ENCODE results near the gene TMEM115. TPM values are rescaled to one million over a fixed set of nuclear protein-coding genes. Genes with fewer than 3 reads are reported as not detected.

The TMEM115 gene
- total RNA-seq, 2 donors from 2014 or later, result 73.0 to 76.7 TPM

- WGBS, result 31% methylated on average over 31 of the region's 31 CpGs
- Histone ChIP-seq H3K9me3 (no peaks in the 10 kb centered on the region), H3K4me1 (replicated peaks) (peaks cover 26% of the 10 kb centered on the region), H3K4me3 (peak within 1 kb of the TSS; percentile 48 to 68), H3K27me3 (replicated peaks; ENCODE audit: insufficient read depth) (no peaks in the 10 kb centered on the region), H3K36me3 (no peaks in the 10 kb centered on the region), H3K27ac (peak within 1 kb of the TSS; percentile 88 to 95)
- no peak for TF ChIP-seq POLR2AphosphoS5 (IDR thresholded peaks at IDR 0.05)
- TF ChIP-seq CTCF (IDR thresholded peaks at IDR 0.05), result no peak
- no peak for TF ChIP-seq POLR2A (IDR thresholded peaks at IDR 0.05)
- intact Hi-C loops (cut with DNase I), result loop anchor here (2.0 to 5.0 kb wide), 2 partner anchors 62 to 85 kb away; partner anchors contain the start of gene GNAI2
- DNase-seq (ENCODE audit: low spot score), result no peak
Measured at GRCh38 chr3:50322386-50323091, 36.8 kb downstream of the TMEM115 start, which contains the start of gene HYAL2. Gene HYAL2, minus strand, starts transcription at chr3:50322745. Its CDS starts 2,256 bp downstream, at chr3:50320489.

GRCh38 chr3:50322115-50322385, 37.3 kb downstream of the TMEM115 start:
- Histone ChIP-seq H3K4me1 (replicated peaks) (peaks cover 26% of the 10 kb centered on the region), H3K9me3 (no peaks in the 10 kb centered on the region), H3K27ac (peak overlapping the region; percentile 88 to 95), H3K36me3 (no peaks in the 10 kb centered on the region), H3K27me3 (replicated peaks; ENCODE audit: insufficient read depth) (no peaks in the 10 kb centered on the region), H3K4me3 (peak overlapping the region; percentile 48 to 68)
- WGBS, result 20% methylated on average over 9 of the region's 14 CpGs
- DNase-seq (ENCODE audit: low spot score), result no peak
- TF ChIP-seq CTCF (IDR thresholded peaks at IDR 0.05) (no peak), POLR2A (IDR thresholded peaks at IDR 0.05) (no peak), POLR2AphosphoS5 (IDR thresholded peaks at IDR 0.05) (no peak)
- intact Hi-C loops (cut with DNase I), result loop anchor here (2.0 to 5.0 kb wide), 2 partner anchors 61 to 85 kb away; partner anchors contain the start of gene GNAI2

GRCh38 chr3:50321336-50322114, 37.8 kb downstream of the TMEM115 start:
- Histone ChIP-seq H3K4me1 (replicated peaks) (peaks cover 27% of the 10 kb centered on the region), H3K4me3 (peak overlapping the region; percentile 48 to 68), H3K9me3 (no peaks in the 10 kb centered on the region), H3K27ac (peak overlapping the region; percentile 88 to 95), H3K36me3 (no peaks in the 10 kb centered on the region), H3K27me3 (replicated peaks; ENCODE audit: insufficient read depth) (no peaks in the 10 kb centered on the region)
- WGBS, result 2% methylated on average over 45 of the region's 59 CpGs
- intact Hi-C loops (cut with DNase I), result loop anchor here (2.0 to 5.0 kb wide), 2 partner anchors 61 to 84 kb away; partner anchors contain the start of gene GNAI2
- TF ChIP-seq POLR2AphosphoS5 (IDR thresholded peaks at IDR 0.05), result peak; percentile 73
- TF ChIP-seq POLR2A (IDR thresholded peaks at IDR 0.05), result no peak
- peak in 2 of 4 experiments; percentile 21 to 66 for TF ChIP-seq CTCF (IDR thresholded peaks at IDR 0.05)
- peak; percentile 84 for DNase-seq (ENCODE audit: low spot score)

GRCh38 chr3:50320853-50321335, 38.4 kb downstream of the TMEM115 start:
- WGBS, result under 1% methylated on average over 15 of the region's 45 CpGs
- Histone ChIP-seq H3K4me1 (replicated peaks) (peaks cover 27% of the 10 kb centered on the region), H3K9me3 (no peaks in the 10 kb centered on the region), H3K27me3 (replicated peaks; ENCODE audit: insufficient read depth) (no peaks in the 10 kb centered on the region), H3K36me3 (no peaks in the 10 kb centered on the region), H3K27ac (peak overlapping the region; percentile 88 to 95), H3K4me3 (peak overlapping the region; percentile 48 to 68)
- peak; percentile 82 for DNase-seq (ENCODE audit: low spot score)
- intact Hi-C loops (cut with DNase I), result loop anchor here (5.0 kb wide), 1 partner anchor 84 kb away; the partner anchor contains the start of gene GNAI2
- TF ChIP-seq POLR2AphosphoS5 (IDR thresholded peaks at IDR 0.05) (no peak), CTCF (IDR thresholded peaks at IDR 0.05) (peak in 1 of 4 experiments; percentile 22), POLR2A (IDR thresholded peaks at IDR 0.05) (peak; percentile 86)

All from prostate gland (tissue), 2 donors.